ENCODE results near the gene FOXL2.

DNA sequence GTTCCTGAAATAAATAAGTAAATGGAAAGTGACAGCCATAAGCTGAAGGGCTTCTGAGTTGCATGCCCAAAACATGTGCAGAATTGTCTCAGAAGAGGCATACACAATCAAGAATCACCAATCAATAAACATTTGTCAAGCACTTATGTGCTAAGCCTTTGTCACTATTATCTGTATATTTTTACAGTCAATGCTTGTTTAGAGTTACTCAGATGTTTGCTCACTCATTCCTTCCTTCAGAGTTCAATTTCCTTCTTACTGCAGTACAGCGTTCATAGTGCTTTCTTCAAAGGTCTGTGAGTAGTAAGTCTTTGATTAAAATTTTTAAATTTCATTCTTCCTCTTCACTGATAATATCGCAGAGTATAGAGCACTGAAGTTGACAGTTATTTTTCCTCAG lies 17.3 kb upstream of the FOXL2 start:
- TF ChIP-seq TCF7L2 (IDR thresholded peaks at IDR 0.05; ENCODE audit: low read depth, low read length) = no peak
- no peak for TF ChIP-seq CTCF (IDR thresholded peaks at IDR 0.05)
- TF ChIP-seq REST (IDR thresholded peaks at IDR 0.05; ENCODE audit: insufficient read depth in 1 of 2, low read depth in 2 of 2, low read length in 1 of 2) = no peak
- TF ChIP-seq POLR2AphosphoS5 (IDR thresholded peaks at IDR 0.05; ENCODE audit: low read depth, low read length) = no peak
- TF ChIP-seq SIN3A (IDR thresholded peaks at IDR 0.05; ENCODE audit: borderline replicate concordance, insufficient read depth, low read depth, low read length) = no peak

Data from Panc1 (cell line).